Esophagus squamous epithelium (tissue), 5 donors: ENCODE data around the gene RGS7. TPM values are rescaled to one million over a fixed set of nuclear protein-coding genes. Genes with fewer than 3 reads are reported as not detected.

Source experiments
- DNase-seq: peaks from one replicate; lab custom pipeline; 2025; lab: John Stamatoyannopoulos, UW
- H3K27ac ChIP-seq, 4 donors: fragments of 200-600 bp; sonication (generic); one replicate each; pipeline ENCODE4 v1.5.1; 2016 to 2019; ENCODE audit warnings: mild to moderate bottlenecking in 1 of 4
- H3K27me3 ChIP-seq, 4 donors: fragments of 200-600 bp; sonication (generic); 1 replicate in 3 of 4; 2 replicates in 1 of 4; pipeline versions ENCODE4 v1.5.1 to v1.6.0; 2017 to 2021; ENCODE audit warnings: antibody characterized with exemption in 1 of 4
- H3K36me3 ChIP-seq, 3 donors: fragments of 200-600 bp; sonication (generic); one replicate each; pipeline ENCODE4 v1.5.1; 2016 to 2019
- H3K4me1 ChIP-seq, 3 donors: fragments of 200-600 bp; sonication (generic); one replicate each; pipeline ENCODE4 v1.5.1; 2017 to 2019
- H3K4me3 ChIP-seq, 4 donors: fragments of 200-600 bp; sonication (generic); 1 replicate in 3 of 4; 2 replicates in 1 of 4; pipeline ENCODE4 v1.5.1; 2016 to 2019; ENCODE audit warnings: mild to moderate bottlenecking in 2 of 4, moderate library complexity in 1 of 4
- H3K9me3 ChIP-seq, 3 donors: fragments of 200-600 bp; sonication (generic); one replicate each; pipeline ENCODE4 v1.5.1; 2016 to 2019
- CTCF ChIP-seq, 6 experiments: fragments of 450-650 bp in 4 of 6; fragments of 200-600 bp in 2 of 6; sonication (generic) in 2 of 6; IDR thresholded peaks; one replicate each; pipeline ENCODE4 v1.5.1; 2016 to 2019; ENCODE audit warnings: antibody characterized with exemption in 6 of 6, mild to moderate bottlenecking in 4 of 6, moderate library complexity in 4 of 6
- POLR2A ChIP-seq, 4 donors: fragments of 450-650 bp; IDR thresholded peaks; one replicate each; pipeline ENCODE4 v1.6.1; 2017; ENCODE audit warnings: antibody characterized with exemption in 4 of 4, mild to moderate bottlenecking in 4 of 4, moderate library complexity in 3 of 4
- WGBS, 2 donors: methylation state at CpG; one replicate each; pipeline ENCODE4 v1.1.5; 2018; 5-methylcytosine and 5-hydroxymethylcytosine counted together
- intact Hi-C: fragments of 100-400 bp; cut with DNase I; formaldehyde crosslinking; loops from one replicate; pipeline ENCODE4 v1.15.0; 2022
- total RNA-seq, 4 donors: library from RNA; depleted of rRNA; stranded (reverse); fragments of >200 nt; gene quantifications; one replicate each; pipeline ENCODE4 v1.1.0, GENCODE V29; 2016
- donor health status: DM: yes; HTN: yes; CAD: no.

Gene RGS7
- total RNA-seq, 4 donors from 2014 or later = not detected

GRCh38 chr1:241140670-241141069 is 216.3 kb downstream of the RGS7 start:
- no peaks in the 10 kb centered on the region for H3K36me3 ChIP-seq
- intact Hi-C loops = no loop called here
- H3K4me3 ChIP-seq = no peak overlapping the region
- no peaks in the 10 kb centered on the region for H3K9me3 ChIP-seq
- no peaks in the 10 kb centered on the region for H3K4me1 ChIP-seq
- no peaks in the 10 kb centered on the region for H3K27me3 ChIP-seq
- H3K27ac ChIP-seq = no peak overlapping the region
- TF ChIP-seq POLR2A (IDR thresholded peaks at IDR 0.05) = no peak
- no peak for TF ChIP-seq CTCF (IDR thresholded peaks at IDR 0.05)
- no peak for DNase-seq

GRCh38 chr1:241139047-241139446 is 218.0 kb downstream of the RGS7 start:
- WGBS, 2 donors = 44 to 65% methylated on average over 1 of the region's 1 CpG
- H3K4me3 ChIP-seq = no peak overlapping the region
- H3K36me3 ChIP-seq = no peaks in the 10 kb centered on the region
- no peaks in the 10 kb centered on the region for H3K4me1 ChIP-seq
- intact Hi-C loops = no loop called here
- no peak for TF ChIP-seq POLR2A (IDR thresholded peaks at IDR 0.05)
- no peak for TF ChIP-seq CTCF (IDR thresholded peaks at IDR 0.05)
- no peaks in the 10 kb centered on the region for H3K27me3 ChIP-seq
- no peaks in the 10 kb centered on the region for H3K9me3 ChIP-seq
- no peak overlapping the region for H3K27ac ChIP-seq
- DNase-seq = no peak

- Histone ChIP-seq H3K36me3 (no peaks in the 10 kb centered on the region), H3K27me3 (no peaks in the 10 kb centered on the region), H3K4me3 (no peak overlapping the region), H3K9me3 (no peaks in the 10 kb centered on the region), H3K27ac (no peak overlapping the region), H3K4me1 (no peaks in the 10 kb centered on the region)
- DNase-seq = no peak
- intact Hi-C loops = no loop called here
- TF ChIP-seq POLR2A (IDR thresholded peaks at IDR 0.05) (no peak), CTCF (IDR thresholded peaks at IDR 0.05) (no peak)
- 66 to 72% methylated on average over 4 of the region's 4 CpGs for WGBS, 2 donors
Observed at GRCh38 chr1:241138248-241138647, 218.8 kb downstream of the RGS7 start.

GRCh38 chr1:241136389-241136788 is 220.6 kb downstream of the RGS7 start:
- Histone ChIP-seq H3K27ac (no peak overlapping the region), H3K27me3 (no peaks in the 10 kb centered on the region), H3K36me3 (no peaks in the 10 kb centered on the region), H3K4me1 (no peaks in the 10 kb centered on the region), H3K4me3 (no peak overlapping the region), H3K9me3 (no peaks in the 10 kb centered on the region)
- 78% methylated on average over 6 of the region's 6 CpGs for WGBS, 2 donors
- no peak for TF ChIP-seq CTCF (IDR thresholded peaks at IDR 0.05)
- no peak for TF ChIP-seq POLR2A (IDR thresholded peaks at IDR 0.05)
- intact Hi-C loops = no loop called here
- DNase-seq = no peak

GRCh38 chr1:241131636-241132194 is 225.3 kb downstream of the RGS7 start:
- Histone ChIP-seq H3K27ac (no peak overlapping the region), H3K4me3 (no peak overlapping the region), H3K36me3 (no peaks in the 10 kb centered on the region), H3K4me1 (no peaks in the 10 kb centered on the region), H3K27me3 (no peaks in the 10 kb centered on the region), H3K9me3 (peaks cover 0 to 6% (median 0%) of the 10 kb centered on the region in 3 donors)
- no peak for DNase-seq
- no peak for TF ChIP-seq CTCF (IDR thresholded peaks at IDR 0.05)
- no peak for TF ChIP-seq POLR2A (IDR thresholded peaks at IDR 0.05)
- WGBS, 2 donors = 65 to 75% methylated on average over 5 of the region's 5 CpGs
- intact Hi-C loops = no loop called here
